ENCODE measurements around the gene ZNRF3. TPM values are rescaled to one million over a fixed set of nuclear protein-coding genes. Genes with fewer than 3 reads are reported as not detected.

The ZNRF3 gene
- total RNA-seq, 1 experiment from 2014 or later: 23.7 TPM

DNA sequence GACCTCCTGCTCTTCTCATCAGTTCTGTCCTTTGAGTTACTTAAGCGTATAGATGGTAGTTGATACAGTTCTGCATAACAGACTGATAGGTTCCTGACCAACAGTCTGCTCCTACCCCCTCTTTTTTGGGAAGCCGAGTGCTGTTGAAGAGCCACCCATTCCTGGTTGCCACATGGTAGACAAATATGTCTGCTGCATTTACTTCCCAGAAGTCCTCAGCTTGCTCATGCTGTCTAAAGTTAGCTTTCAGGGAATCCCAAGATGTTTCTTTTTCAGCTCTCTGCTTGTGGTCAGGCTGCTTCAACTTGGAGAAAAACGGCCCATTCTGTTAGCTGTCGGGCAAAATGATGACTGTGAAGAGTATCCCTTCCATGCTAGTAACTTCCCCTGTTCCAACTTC is 129.6 kb downstream of the ZNRF3 start:
- H3K27ac Mint-ChIP-seq (ENCODE audit: unreplicated experiment): no peak overlapping the region
- peaks cover 40% of the 10 kb centered on the region for H3K4me1 Mint-ChIP-seq (ENCODE audit: low read depth, unreplicated experiment)
- H3K36me3 Mint-ChIP-seq (ENCODE audit: insufficient read depth, unreplicated experiment): peaks cover 12% of the 10 kb centered on the region
- CTCF ChIA-PET: no interaction called here
- no TSS peak for BruUV-seq (replicated peaks)
- no peak for DNase-seq
- intact Hi-C loops (cut with micrococcal nuclease; ENCODE audit: unreplicated experiment): no loop called here
- TF ChIP-seq, protein P1, sequence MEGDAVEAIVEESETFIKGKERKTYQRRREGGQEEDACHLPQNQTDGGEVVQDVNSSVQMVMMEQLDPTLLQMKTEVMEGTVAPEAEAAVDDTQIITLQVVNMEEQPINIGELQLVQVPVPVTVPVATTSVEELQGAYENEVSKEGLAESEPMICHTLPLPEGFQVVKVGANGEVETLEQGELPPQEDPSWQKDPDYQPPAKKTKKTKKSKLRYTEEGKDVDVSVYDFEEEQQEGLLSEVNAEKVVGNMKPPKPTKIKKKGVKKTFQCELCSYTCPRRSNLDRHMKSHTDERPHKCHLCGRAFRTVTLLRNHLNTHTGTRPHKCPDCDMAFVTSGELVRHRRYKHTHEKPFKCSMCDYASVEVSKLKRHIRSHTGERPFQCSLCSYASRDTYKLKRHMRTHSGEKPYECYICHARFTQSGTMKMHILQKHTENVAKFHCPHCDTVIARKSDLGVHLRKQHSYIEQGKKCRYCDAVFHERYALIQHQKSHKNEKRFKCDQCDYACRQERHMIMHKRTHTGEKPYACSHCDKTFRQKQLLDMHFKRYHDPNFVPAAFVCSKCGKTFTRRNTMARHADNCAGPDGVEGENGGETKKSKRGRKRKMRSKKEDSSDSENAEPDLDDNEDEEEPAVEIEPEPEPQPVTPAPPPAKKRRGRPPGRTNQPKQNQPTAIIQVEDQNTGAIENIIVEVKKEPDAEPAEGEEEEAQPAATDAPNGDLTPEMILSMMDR (IDR thresholded peaks at IDR 0.05; ENCODE audit: unreplicated experiment): no peak
- H3K4me3 Mint-ChIP-seq (ENCODE audit: low read depth, unreplicated experiment): no peak overlapping the region
- no peaks in the 10 kb centered on the region for H3K27me3 Mint-ChIP-seq (ENCODE audit: unreplicated experiment)
- H3K9me3 Mint-ChIP-seq (ENCODE audit: low read depth, unreplicated experiment): peaks cover under 1% of the 10 kb centered on the region

DNA sequence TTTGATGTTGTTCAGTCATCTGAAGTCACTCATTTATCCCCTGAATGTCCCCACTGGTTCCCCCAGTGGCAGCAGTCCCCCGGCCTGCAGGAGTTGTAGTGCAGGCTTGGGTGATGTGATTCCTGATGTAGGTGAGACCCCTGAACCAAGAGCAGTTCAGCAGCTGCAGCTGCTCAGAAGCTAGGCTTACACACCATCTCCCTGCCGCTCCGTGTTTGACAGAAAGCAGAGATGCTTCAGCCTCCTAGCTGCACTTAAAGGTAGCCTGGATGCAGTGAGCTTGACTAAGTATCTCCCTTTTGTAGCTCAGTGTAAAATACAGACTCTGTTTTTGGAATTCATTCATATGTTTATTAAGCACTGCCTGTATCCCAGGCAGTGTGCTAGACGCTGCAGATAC is 130.9 kb downstream of the ZNRF3 start:
- peaks cover 6% of the 10 kb centered on the region for H3K9me3 Mint-ChIP-seq (ENCODE audit: low read depth, unreplicated experiment)
- H3K27ac Mint-ChIP-seq (ENCODE audit: unreplicated experiment): no peak overlapping the region
- TF ChIP-seq, protein P1 (IDR thresholded peaks at IDR 0.05; ENCODE audit: unreplicated experiment): no peak
- H3K36me3 Mint-ChIP-seq (ENCODE audit: insufficient read depth, unreplicated experiment): peaks cover 12% of the 10 kb centered on the region
- no peak for DNase-seq
- H3K4me3 Mint-ChIP-seq (ENCODE audit: low read depth, unreplicated experiment): no peak overlapping the region
- CTCF ChIA-PET: interaction anchor here (1.0 kb wide), 1 partner anchor 91 kb away, joined by 3 read pairs; no protein-coding TSS in a partner anchor
- H3K4me1 Mint-ChIP-seq (ENCODE audit: low read depth, unreplicated experiment): peaks cover 50% of the 10 kb centered on the region
- intact Hi-C loops (cut with micrococcal nuclease; ENCODE audit: unreplicated experiment): no loop called here
- no peaks in the 10 kb centered on the region for H3K27me3 Mint-ChIP-seq (ENCODE audit: unreplicated experiment)
- BruUV-seq (replicated peaks): no TSS peak

DNA sequence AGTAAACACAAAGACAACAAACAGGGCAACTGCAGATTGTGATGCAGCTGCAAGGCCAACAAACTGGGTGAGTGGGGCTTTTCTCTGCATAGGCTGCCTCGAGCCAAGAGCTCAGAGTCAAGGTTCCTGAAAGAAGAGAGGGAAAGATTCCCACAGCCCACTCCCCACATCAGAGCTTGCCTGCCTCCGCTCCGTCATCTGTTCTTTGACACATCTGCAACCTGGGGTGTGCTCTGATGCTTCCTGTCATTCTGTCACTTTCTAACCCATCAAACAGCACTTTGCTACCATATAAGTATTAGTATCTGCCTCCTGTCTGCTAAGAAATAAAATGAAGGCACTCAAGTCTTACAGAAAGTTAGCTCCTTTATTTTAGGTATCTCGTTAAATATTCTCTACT is 131.4 kb downstream of the ZNRF3 start:
- Mint-ChIP-seq H3K27me3 (ENCODE audit: unreplicated experiment) (no peaks in the 10 kb centered on the region), H3K36me3 (ENCODE audit: insufficient read depth, unreplicated experiment) (peaks cover 12% of the 10 kb centered on the region), H3K9me3 (ENCODE audit: low read depth, unreplicated experiment) (peaks cover 6% of the 10 kb centered on the region), H3K27ac (ENCODE audit: unreplicated experiment) (no peak overlapping the region), H3K4me3 (ENCODE audit: low read depth, unreplicated experiment) (no peak overlapping the region), H3K4me1 (ENCODE audit: low read depth, unreplicated experiment) (peaks cover 50% of the 10 kb centered on the region)
- intact Hi-C loops (cut with micrococcal nuclease; ENCODE audit: unreplicated experiment): no loop called here
- DNase-seq: no peak
- no TSS peak for BruUV-seq (replicated peaks)
- TF ChIP-seq, protein P1 (IDR thresholded peaks at IDR 0.05; ENCODE audit: unreplicated experiment): no peak
- CTCF ChIA-PET: interaction anchor here (1.0 kb wide), 1 partner anchor 91 kb away, joined by 3 read pairs; no protein-coding TSS in a partner anchor

DNA sequence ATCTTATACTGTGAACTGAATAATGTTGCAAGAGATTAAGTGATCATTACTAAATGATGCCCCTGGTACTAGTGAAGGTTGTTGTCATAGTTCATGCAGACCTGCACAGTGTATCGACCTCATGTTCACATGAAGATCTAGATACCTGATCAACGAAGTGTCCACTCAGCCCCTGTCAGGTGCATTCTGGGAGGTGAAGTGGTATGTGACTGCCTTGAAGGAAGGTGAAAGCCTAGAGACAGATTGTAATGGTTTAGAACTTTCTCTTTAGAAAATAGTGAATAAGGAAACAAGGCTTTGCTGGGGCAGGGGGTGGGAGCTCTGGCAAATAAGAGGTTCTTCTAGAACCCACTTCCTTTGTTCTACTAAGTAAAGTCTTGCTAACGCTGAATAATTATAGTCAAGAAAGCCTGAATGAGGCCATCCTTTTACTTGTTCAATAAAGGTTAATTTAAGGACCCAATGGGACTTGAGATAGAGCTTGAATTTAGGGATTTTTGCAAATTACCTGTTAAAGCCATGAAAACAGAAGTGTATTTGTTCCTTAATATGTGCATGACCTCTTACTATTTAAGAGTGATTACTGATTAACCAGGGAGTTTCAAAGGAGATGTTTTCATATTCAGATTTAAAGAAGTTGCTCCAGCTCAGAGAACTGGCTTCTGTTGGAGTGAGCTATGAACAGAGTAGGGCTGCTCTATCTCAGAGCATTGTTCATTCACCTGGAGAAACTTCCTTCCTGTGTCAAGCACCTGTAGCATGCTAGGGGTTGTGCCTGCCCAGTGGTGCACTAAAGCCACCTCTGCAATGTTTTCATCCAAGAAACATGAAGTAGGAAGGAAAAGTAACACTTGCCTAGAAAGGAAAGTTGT is 132.9 kb downstream of the ZNRF3 start:
- no peak for DNase-seq
- H3K27ac Mint-ChIP-seq (ENCODE audit: unreplicated experiment): peak overlapping the region; percentile 74
- peaks cover 6% of the 10 kb centered on the region for H3K9me3 Mint-ChIP-seq (ENCODE audit: low read depth, unreplicated experiment)
- TF ChIP-seq, protein P1 (IDR thresholded peaks at IDR 0.05; ENCODE audit: unreplicated experiment): no peak
- peaks cover 6% of the 10 kb centered on the region for H3K36me3 Mint-ChIP-seq (ENCODE audit: insufficient read depth, unreplicated experiment)
- H3K4me3 Mint-ChIP-seq (ENCODE audit: low read depth, unreplicated experiment): peak overlapping the region; percentile 17
- H3K27me3 Mint-ChIP-seq (ENCODE audit: unreplicated experiment): no peaks in the 10 kb centered on the region
- no TSS peak for BruUV-seq (replicated peaks)
- CTCF ChIA-PET: interaction anchor here (0.7 to 1.8 kb wide), 6 partner anchors 12 to 327 kb away, joined by 3 to 7 read pairs (median 4); no protein-coding TSS in a partner anchor
- H3K4me1 Mint-ChIP-seq (ENCODE audit: low read depth, unreplicated experiment): peaks cover 50% of the 10 kb centered on the region
- intact Hi-C loops (cut with micrococcal nuclease; ENCODE audit: unreplicated experiment): no loop called here

All from Calu3 (cell line).